SJCRH30 (cell line): ENCODE results near the gene MAPKAP1. TPM values are rescaled to one million over a fixed set of nuclear protein-coding genes. Genes with fewer than 3 reads are reported as not detected.
A peak's percentile ranks its signal among the peaks of the same experiment; 100 is the strongest.

Experiments used
- DNase-seq, 2 experiments: peaks; one replicate each; pipeline ENCODE4 v3.0.0-alpha.2; 2015 to 2020
- H3K27ac ChIP-seq: fragments of 250-450 bp; sonication (Bioruptor Pico); 2 replicates; pipeline ENCODE4 v1.5.1; 2020; ENCODE audit warnings: mild to moderate bottlenecking, moderate library complexity
- H3K27me3 ChIP-seq: fragments of 250-450 bp; sonication (Bioruptor Pico); 2 replicates; pipeline ENCODE4 v1.5.1; 2020; ENCODE audit warnings: mild to moderate bottlenecking, moderate library complexity
- H3K36me3 ChIP-seq: fragments of 250-450 bp; sonication (Bioruptor Pico); 2 replicates; pipeline ENCODE4 v1.5.1; 2020; ENCODE audit warnings: mild to moderate bottlenecking, moderate library complexity
- H3K4me1 ChIP-seq: fragments of 250-450 bp; sonication (Bioruptor Pico); 2 replicates; pipeline ENCODE4 v1.5.1; 2020; ENCODE audit warnings: mild to moderate bottlenecking, moderate library complexity
- H3K4me3 ChIP-seq: fragments of 250-450 bp; sonication (Bioruptor Pico); 2 replicates; pipeline ENCODE4 v1.5.1; 2020; ENCODE audit warnings: mild to moderate bottlenecking, moderate library complexity
- H3K9me3 ChIP-seq: fragments of 250-450 bp; sonication (Bioruptor Pico); replicated peaks from 2 replicates; pipeline ENCODE4 v1.5.1; 2020; ENCODE audit warnings: mild to moderate bottlenecking, moderate library complexity
- total RNA-seq: library from RNA; depleted of rRNA; stranded (reverse); fragments of >200 nt; shearing (Covaris generic); gene quantifications from 2 replicates; pipeline ENCODE4 v1.2.3, GENCODE V29; 2014

MAPKAP1 gene
- total RNA-seq, 1 experiment from 2014 or later = 109 TPM

DNA sequence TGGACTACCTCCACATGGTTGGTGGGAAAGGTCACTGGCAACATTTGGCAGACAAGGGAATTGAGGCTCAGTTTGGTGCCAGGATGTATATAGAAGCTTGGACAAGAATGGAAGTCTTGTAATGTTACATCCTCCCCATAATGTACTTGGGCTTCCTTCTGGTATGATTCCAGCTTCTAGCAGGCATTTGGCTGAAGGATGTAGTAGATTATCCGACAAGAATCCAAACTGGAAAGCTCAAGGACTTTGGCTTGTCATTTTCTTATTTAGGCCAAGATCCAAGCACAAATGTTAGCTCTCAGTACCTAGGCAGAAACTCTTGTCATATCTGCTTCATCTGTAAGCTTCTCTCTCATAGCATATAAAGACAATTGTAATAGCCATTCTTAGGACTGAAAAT, 209.1 kb downstream of the MAPKAP1 start:
- no peak overlapping the region for H3K27ac ChIP-seq
- H3K36me3 ChIP-seq = 0 out of 2 replicates have a peak, but pooled peaks cover 2% of the 10 kb centered on the region
- H3K9me3 ChIP-seq = no peaks in the 10 kb centered on the region
- H3K4me1 ChIP-seq = no peaks in the 10 kb centered on the region
- no peak overlapping the region for H3K4me3 ChIP-seq
- no peak for DNase-seq
- H3K27me3 ChIP-seq = no peaks in the 10 kb centered on the region

GRCh38 chr9:125497478-125497877, 209.5 kb downstream of the MAPKAP1 start:
- Histone ChIP-seq H3K36me3 (peaks cover 2% of the 10 kb centered on the region; the same call in 1 of the 2 replicates), H3K27me3 (no peaks in the 10 kb centered on the region), H3K4me3 (no peak overlapping the region), H3K27ac (no peak overlapping the region), H3K9me3 (no peaks in the 10 kb centered on the region), H3K4me1 (no peaks in the 10 kb centered on the region)
- no peak for DNase-seq

GRCh38 chr9:125496313-125496834, 210.6 kb downstream of the MAPKAP1 start:
- H3K4me3 ChIP-seq = no peak overlapping the region
- DNase-seq = no peak
- H3K27ac ChIP-seq = no peak overlapping the region
- H3K4me1 ChIP-seq = no peaks in the 10 kb centered on the region
- no peaks in the 10 kb centered on the region for H3K9me3 ChIP-seq
- no peaks in the 10 kb centered on the region for H3K27me3 ChIP-seq
- peaks cover 4% of the 10 kb centered on the region; the same call in 1 of the 2 replicates for H3K36me3 ChIP-seq

DNA sequence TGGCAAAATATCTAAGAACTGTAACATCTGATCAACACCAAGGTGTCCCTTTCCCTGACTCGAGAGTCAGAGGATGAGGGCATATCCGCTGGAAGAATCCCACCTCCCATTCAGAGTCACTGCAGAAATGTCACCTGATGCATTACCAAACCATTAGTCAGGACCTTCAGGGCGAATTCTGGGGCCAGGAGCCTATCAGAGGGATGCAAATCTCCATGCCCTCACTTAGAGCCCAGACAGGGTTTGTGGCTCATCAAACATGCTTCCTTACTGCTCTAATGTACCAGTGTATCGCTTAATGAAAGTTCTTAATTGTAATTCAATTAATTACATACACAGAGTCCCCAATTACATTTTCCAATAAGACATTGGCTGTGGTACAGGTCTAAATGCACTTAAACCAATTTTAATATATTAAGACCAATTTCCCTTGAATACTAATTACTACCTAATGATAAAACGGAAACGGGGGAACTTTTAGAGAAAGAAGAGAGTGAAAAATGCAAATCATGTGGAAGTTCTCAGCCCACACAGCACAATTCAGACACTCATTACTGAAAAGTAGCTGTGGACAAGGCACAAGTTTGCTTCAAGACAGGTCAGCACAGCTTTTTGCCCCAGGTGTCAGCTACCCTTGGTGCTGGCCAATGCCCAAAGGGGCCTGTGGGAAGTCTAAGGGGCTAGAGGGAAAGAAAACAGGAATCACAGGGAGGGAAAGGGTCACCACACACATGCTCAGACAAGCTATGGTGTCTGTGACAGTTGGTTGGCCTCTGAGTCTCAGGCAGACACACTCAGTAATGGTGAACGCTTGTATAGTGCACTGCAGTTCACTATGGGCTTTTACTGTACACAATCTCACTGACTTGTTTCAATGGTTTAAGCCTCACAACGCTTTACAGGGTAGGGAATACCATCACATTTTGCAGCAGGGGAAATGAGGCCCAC, 211.6 kb downstream of the MAPKAP1 start:
- DNase-seq = no peak
- Histone ChIP-seq H3K9me3 (no peaks in the 10 kb centered on the region), H3K27ac (no peak overlapping the region), H3K4me3 (no peak overlapping the region), H3K27me3 (no peaks in the 10 kb centered on the region), H3K4me1 (no peaks in the 10 kb centered on the region), H3K36me3 (peaks cover 4% of the 10 kb centered on the region; the same call in 1 of the 2 replicates)

DNA sequence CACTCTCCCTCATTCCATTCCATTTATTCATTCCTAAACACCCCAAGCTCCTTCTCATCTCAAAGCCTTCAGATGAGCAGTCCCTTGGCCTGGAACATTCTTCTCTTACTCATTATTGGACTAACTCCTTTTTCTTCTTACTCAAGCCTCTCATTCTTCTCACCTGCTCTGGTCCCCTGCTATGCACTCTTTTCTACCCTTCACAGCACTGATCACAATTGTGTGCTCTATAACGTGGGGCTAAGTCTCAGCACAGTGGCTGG, 212.4 kb downstream of the MAPKAP1 start:
- Histone ChIP-seq H3K27me3 (no peaks in the 10 kb centered on the region), H3K4me3 (no peak overlapping the region), H3K36me3 (peaks cover 4% of the 10 kb centered on the region; the same call in 1 of the 2 replicates), H3K9me3 (no peaks in the 10 kb centered on the region), H3K27ac (no peak overlapping the region), H3K4me1 (no peaks in the 10 kb centered on the region)
- DNase-seq = no peak

- Histone ChIP-seq H3K27me3 (no peaks in the 10 kb centered on the region), H3K36me3 (peaks cover 4% of the 10 kb centered on the region; the same call in 1 of the 2 replicates), H3K4me3 (no peak overlapping the region), H3K4me1 (no peaks in the 10 kb centered on the region), H3K27ac (no peak overlapping the region), H3K9me3 (no peaks in the 10 kb centered on the region)
- DNase-seq = no peak
These were observed 212.9 kb downstream of the MAPKAP1 start for GRCh38 chr9:125493881-125494652.

- no peak overlapping the region for H3K4me3 ChIP-seq
- no peak overlapping the region for H3K27ac ChIP-seq
- H3K36me3 ChIP-seq = peaks cover 4% of the 10 kb centered on the region; the same call in 1 of the 2 replicates
- H3K9me3 ChIP-seq = no peaks in the 10 kb centered on the region
- H3K27me3 ChIP-seq = no peaks in the 10 kb centered on the region
- H3K4me1 ChIP-seq = no peaks in the 10 kb centered on the region
- DNase-seq = no peak
These were observed 213.6 kb downstream of the MAPKAP1 start for GRCh38 chr9:125493384-125493783.

GRCh38 chr9:125492719-125493118, 214.3 kb downstream of the MAPKAP1 start:
- Histone ChIP-seq H3K4me3 (no peak overlapping the region), H3K36me3 (peaks cover 4% of the 10 kb centered on the region; the same call in 1 of the 2 replicates), H3K4me1 (no peaks in the 10 kb centered on the region), H3K27me3 (no peaks in the 10 kb centered on the region), H3K27ac (no peak overlapping the region), H3K9me3 (no peaks in the 10 kb centered on the region)
- DNase-seq = no peak

DNA sequence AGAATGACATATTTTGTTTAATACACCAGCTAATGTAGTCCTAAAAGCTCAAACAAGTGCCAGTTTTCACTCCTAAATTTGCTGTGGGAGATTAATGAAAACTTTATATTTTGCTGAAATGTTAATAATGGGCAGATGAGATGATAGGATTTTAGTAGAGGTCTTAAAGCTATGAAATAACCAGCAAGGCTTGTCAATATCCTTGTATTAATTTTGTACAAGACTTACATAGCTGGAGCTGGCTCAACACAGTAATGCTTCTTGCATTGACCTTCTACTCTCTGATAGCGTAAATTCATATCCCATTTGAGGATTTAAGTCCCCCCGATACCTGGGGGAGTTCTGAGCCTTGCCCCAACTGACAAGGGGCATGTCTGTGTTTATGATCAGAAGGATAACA, 219.2 kb downstream of the MAPKAP1 start:
- no peak for DNase-seq
- no peak overlapping the region for H3K27ac ChIP-seq
- H3K27me3 ChIP-seq = no peaks in the 10 kb centered on the region
- peaks cover 11% of the 10 kb centered on the region for H3K4me1 ChIP-seq
- peaks cover 2% of the 10 kb centered on the region; the same call in 1 of the 2 replicates for H3K36me3 ChIP-seq
- H3K9me3 ChIP-seq = no peaks in the 10 kb centered on the region
- no peak overlapping the region for H3K4me3 ChIP-seq

- Histone ChIP-seq H3K27me3 (no peaks in the 10 kb centered on the region), H3K4me3 (no peak overlapping the region), H3K9me3 (no peaks in the 10 kb centered on the region), H3K4me1 (peaks cover 11% of the 10 kb centered on the region), H3K27ac (no peak overlapping the region), H3K36me3 (no peaks in the 10 kb centered on the region)
- peak in 1 of 2 experiments; percentile 20 for DNase-seq
These were observed 220.4 kb downstream of the MAPKAP1 start for GRCh38 chr9:125486576-125486975.

DNA sequence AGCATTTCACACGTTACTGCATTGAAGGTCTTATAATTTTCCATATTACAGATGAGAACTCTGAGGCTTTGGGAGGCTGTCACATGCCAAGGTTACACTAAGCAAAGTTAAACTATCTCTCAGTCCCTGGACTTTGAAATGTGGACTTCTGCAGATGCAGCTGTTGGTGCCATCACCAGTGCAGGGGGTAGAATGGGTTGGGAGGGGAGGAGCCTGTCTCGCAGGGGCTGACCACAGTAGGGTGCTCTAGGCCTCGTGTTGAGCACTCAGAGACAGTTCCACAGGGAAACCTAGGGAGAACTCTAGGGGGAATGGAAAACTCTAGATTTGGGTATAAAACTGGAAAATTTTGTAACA, 220.9 kb downstream of the MAPKAP1 start:
- DNase-seq = peak; percentile 73 to 77
- Histone ChIP-seq H3K27me3 (no peaks in the 10 kb centered on the region), H3K4me3 (no peak overlapping the region), H3K9me3 (no peaks in the 10 kb centered on the region), H3K36me3 (no peaks in the 10 kb centered on the region), H3K27ac (no peak overlapping the region), H3K4me1 (peaks cover 11% of the 10 kb centered on the region)

DNA sequence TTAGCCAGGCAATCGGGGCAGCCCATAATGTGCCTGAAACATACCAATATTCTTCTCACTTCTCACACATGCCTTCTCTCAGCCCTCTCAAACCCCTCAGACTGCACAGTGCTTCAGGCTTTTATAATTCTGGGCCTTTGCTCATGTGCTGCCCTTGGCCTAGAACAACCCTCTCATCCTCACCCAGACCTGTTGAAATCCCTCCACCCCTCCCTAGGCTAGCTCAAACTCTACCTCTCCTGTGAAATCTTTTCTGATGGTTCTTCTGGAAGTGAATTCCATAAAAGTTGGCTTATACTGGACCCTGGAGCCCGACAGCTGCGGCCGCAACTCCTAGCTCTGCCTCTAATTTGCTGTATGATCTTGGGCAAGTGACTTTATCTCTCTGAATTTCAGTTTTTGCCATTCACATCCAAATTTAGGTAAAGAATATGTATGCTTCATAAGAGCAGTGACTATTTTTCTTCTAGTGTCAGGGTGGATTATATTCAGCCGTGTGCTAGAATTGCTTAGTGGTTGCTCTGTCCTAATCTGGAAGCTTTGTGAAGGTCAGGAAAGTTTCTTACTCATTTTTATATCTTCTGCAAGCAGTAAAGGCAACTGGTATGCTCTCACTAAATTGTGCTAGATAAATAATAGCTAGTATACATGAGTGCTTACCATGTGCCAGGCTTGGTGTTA, 221.4 kb downstream of the MAPKAP1 start:
- H3K9me3 ChIP-seq = no peaks in the 10 kb centered on the region
- H3K27me3 ChIP-seq = no peaks in the 10 kb centered on the region
- no peak for DNase-seq
- H3K27ac ChIP-seq = no peak overlapping the region
- no peaks in the 10 kb centered on the region for H3K36me3 ChIP-seq
- H3K4me3 ChIP-seq = no peak overlapping the region
- peaks cover 11% of the 10 kb centered on the region for H3K4me1 ChIP-seq

DNA sequence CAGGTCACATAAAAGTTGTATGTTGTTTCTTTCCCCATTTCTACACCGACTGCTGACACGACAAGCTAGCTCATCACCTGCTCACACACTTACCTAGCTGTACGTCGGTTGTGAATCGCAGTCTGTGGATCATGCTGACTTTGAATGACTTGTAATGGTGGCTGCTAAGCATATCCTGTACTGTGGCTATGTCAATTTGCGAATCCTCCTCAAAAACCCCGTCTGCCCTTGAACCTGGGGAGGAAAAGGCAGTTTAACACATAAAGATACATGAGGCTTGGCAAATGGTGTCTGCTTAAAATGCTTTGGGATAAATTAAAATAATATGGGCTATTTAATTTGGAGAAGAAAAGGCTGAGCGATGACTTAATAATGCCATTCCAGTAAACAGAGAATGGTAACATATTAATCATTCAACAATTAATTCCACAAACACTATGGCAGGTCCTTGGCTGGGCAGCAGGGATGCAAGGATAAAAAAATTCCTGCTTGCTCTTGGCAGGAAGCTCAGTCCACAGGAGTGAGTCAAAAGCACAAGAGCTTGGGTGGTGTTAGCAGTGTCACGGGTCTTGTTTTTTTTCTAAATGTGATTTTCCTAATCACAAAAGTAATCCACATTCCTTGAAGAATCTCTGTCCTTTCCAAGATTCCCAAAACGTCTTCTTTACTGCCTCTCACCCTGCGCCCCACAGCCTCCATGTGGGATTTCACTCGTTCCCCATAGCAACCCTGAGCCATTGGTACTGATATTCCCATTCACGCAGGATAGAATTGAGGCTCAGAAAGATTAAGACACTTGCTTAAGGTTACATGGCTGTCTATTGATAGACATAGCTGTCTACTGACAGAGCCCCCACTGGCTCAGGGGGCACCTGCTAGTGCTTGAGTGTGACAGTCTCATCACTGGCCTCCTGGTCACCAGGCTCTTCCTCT, 222.4 kb downstream of the MAPKAP1 start:
- no peak for DNase-seq
- Histone ChIP-seq H3K36me3 (no peaks in the 10 kb centered on the region), H3K27ac (no peak overlapping the region), H3K9me3 (no peaks in the 10 kb centered on the region), H3K27me3 (no peaks in the 10 kb centered on the region), H3K4me1 (peaks cover 11% of the 10 kb centered on the region), H3K4me3 (no peak overlapping the region)

GRCh38 chr9:125483697-125484096, 223.3 kb downstream of the MAPKAP1 start:
- Histone ChIP-seq H3K27me3 (no peaks in the 10 kb centered on the region), H3K4me1 (peaks cover 11% of the 10 kb centered on the region), H3K9me3 (no peaks in the 10 kb centered on the region), H3K27ac (no peak overlapping the region), H3K36me3 (0 out of 2 replicates have a peak, but pooled peaks cover 5% of the 10 kb centered on the region), H3K4me3 (no peak overlapping the region)
- no peak for DNase-seq
